KMS-11 (cell line): Measurements from ENCODE around the gene C4orf54.

ENCODE experiments used
- H2AFZ ChIP-seq: fragments of 200-600 bp; sonication (generic); 2 replicates; pipeline ENCODE4 v1.6.1; 2016; ENCODE audit warnings: antibody characterized with exemption, mixed run types, low read depth
- H3K27ac ChIP-seq: fragments of 200-600 bp; sonication (generic); 2 replicates; pipeline ENCODE4 v1.6.1; 2016; ENCODE audit warnings: mild to moderate bottlenecking, mixed run types
- H3K27me3 ChIP-seq: fragments of 200-600 bp; sonication (generic); 2 replicates; pipeline ENCODE4 v1.6.1; 2017; ENCODE audit warnings: mild to moderate bottlenecking, low read depth, mixed run types, moderate library complexity; ENCODE audit not compliant: insufficient read depth
- H3K36me3 ChIP-seq: fragments of 200-600 bp; sonication (generic); 2 replicates; pipeline ENCODE4 v1.6.1; 2017; ENCODE audit warnings: mild to moderate bottlenecking, mixed run types; ENCODE audit not compliant: insufficient read depth
- H3K4me1 ChIP-seq: fragments of 200-600 bp; sonication (generic); 2 replicates; pipeline ENCODE4 v1.6.1; 2016; ENCODE audit warnings: mild to moderate bottlenecking, low read depth, mixed run types; ENCODE audit not compliant: poor library complexity, severe bottlenecking
- H3K4me2 ChIP-seq: fragments of 200-600 bp; sonication (generic); 2 replicates; pipeline ENCODE4 v1.7.0; 2016; ENCODE audit warnings: mild to moderate bottlenecking, mixed run types
- H3K4me3 ChIP-seq: fragments of 200-600 bp; sonication (generic); IDR thresholded peaks from 2 replicates; pipeline ENCODE4 v1.6.1; 2017; ENCODE audit warnings: low read depth, low read length, mixed read lengths; ENCODE audit not compliant: insufficient read depth
- H3K79me2 ChIP-seq: fragments of 200-600 bp; sonication (generic); 2 replicates; pipeline ENCODE4 v1.6.1; 2016; ENCODE audit warnings: low read depth, mixed run types; ENCODE audit not compliant: insufficient read depth
- H3K9ac ChIP-seq: fragments of 200-600 bp; sonication (generic); 2 replicates; pipeline ENCODE4 v1.6.1; 2016; ENCODE audit warnings: mild to moderate bottlenecking, mixed run types
- H4K20me1 ChIP-seq: fragments of 200-600 bp; sonication (generic); 2 replicates; pipeline ENCODE4 v1.6.1; 2016; ENCODE audit warnings: mild to moderate bottlenecking, mixed run types; ENCODE audit not compliant: insufficient read depth
- TF ChIP-seq, protein P1 (sequence below): fragments of 200-600 bp; sonication (generic); conservative IDR thresholded peaks from 2 replicates; pipeline ENCODE4 v1.6.1; 2017; ENCODE audit warnings: low read depth, mild to moderate bottlenecking, antibody characterized with exemption, low read length, moderate library complexity, mixed read lengths

Gene C4orf54

DNA sequence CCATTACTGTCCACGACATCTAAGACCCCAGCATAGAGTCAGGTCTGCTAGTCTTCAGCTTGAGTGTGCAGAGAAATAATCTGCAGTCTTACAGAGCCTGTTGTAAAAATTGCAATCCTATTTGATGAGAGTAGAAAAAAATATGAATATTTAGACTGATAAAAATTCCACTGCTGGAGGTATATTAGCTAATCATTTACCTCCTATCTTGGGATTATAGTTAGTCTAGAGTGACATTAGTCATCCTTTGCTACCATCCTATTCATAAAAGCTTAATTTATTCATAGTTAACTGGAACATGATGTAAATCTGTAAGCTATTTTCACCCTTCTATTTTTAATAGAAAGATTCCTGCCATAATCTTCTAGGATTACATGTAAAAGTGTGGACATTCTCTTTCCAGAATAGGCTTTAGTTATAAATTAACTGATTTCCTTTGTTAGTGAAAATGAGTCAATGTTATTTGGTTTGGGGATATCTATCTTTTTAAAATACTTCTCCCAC, 26.7 kb downstream of the C4orf54 start:
- no peak overlapping the region for H3K4me3 ChIP-seq
- no peak overlapping the region for H3K9ac ChIP-seq
- TF ChIP-seq, protein P1, sequence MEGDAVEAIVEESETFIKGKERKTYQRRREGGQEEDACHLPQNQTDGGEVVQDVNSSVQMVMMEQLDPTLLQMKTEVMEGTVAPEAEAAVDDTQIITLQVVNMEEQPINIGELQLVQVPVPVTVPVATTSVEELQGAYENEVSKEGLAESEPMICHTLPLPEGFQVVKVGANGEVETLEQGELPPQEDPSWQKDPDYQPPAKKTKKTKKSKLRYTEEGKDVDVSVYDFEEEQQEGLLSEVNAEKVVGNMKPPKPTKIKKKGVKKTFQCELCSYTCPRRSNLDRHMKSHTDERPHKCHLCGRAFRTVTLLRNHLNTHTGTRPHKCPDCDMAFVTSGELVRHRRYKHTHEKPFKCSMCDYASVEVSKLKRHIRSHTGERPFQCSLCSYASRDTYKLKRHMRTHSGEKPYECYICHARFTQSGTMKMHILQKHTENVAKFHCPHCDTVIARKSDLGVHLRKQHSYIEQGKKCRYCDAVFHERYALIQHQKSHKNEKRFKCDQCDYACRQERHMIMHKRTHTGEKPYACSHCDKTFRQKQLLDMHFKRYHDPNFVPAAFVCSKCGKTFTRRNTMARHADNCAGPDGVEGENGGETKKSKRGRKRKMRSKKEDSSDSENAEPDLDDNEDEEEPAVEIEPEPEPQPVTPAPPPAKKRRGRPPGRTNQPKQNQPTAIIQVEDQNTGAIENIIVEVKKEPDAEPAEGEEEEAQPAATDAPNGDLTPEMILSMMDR = no peak
- H3K36me3 ChIP-seq = no peaks in the 10 kb centered on the region
- no peaks in the 10 kb centered on the region for H3K27me3 ChIP-seq
- no peaks in the 10 kb centered on the region for H3K79me2 ChIP-seq
- H4K20me1 ChIP-seq = no peaks in the 10 kb centered on the region
- peaks cover 10% of the 10 kb centered on the region for H3K4me1 ChIP-seq
- H2AFZ ChIP-seq = no peak overlapping the region
- H3K4me2 ChIP-seq = no peak overlapping the region
- H3K27ac ChIP-seq = no peak overlapping the region

DNA sequence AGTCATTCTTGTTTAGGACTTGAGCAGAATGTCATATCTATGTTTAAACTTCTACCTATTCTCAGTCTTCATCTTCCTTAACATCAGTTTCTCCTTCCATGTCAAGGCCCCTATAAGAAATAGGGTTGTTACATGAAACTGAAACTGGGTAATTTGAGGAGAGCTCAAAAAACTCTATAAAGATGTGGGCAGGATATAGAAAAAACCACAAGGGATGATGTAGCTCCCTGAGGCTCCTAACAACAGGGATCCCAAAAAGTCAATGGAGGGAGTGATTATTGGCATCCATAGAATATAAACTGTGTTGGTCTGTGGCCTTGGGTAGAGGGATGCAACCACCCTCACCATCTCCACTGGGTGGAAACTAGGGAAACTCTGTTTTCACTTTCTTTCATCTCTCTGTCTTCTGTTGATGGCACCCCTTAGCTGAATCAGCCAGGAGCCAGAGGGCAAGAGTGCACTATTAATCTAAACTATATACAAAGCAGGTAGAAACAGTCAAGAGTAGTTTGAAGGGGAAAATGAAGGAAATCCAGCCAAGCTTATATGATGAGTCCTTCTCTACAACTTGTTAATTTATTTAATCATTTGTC, 27.6 kb downstream of the C4orf54 start:
- Histone ChIP-seq H3K27ac (no peak overlapping the region), H3K36me3 (no peaks in the 10 kb centered on the region), H3K4me1 (peaks cover 15% of the 10 kb centered on the region), H3K27me3 (no peaks in the 10 kb centered on the region), H3K4me3 (no peak overlapping the region), H2AFZ (no peak overlapping the region), H3K9ac (no peak overlapping the region), H4K20me1 (no peaks in the 10 kb centered on the region), H3K79me2 (no peaks in the 10 kb centered on the region), H3K4me2 (no peak overlapping the region)
- TF ChIP-seq, protein P1 = no peak

DNA sequence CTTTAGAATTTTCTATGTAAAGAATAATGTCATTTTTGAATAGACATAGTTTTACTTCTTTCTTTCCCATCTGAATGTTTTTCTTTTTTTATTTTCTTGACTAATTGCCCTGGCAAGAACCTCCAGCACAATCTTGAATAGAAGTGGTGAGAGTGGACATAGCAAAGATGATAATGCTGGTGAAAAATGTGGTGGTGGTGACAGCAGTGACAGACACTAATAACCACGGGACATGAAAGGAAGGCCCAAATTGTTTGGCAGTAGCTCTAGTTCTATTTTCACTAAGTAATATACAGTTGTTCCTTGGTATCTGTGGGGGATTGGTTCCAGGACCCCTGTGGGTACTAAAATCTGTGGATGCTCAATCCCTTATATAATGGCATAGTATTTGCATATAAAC, 29.6 kb downstream of the C4orf54 start:
- Histone ChIP-seq H4K20me1 (no peaks in the 10 kb centered on the region), H3K4me3 (no peak overlapping the region), H2AFZ (no peak overlapping the region), H3K27ac (no peak overlapping the region), H3K4me2 (no peak overlapping the region), H3K36me3 (no peaks in the 10 kb centered on the region), H3K79me2 (no peaks in the 10 kb centered on the region), H3K9ac (no peak overlapping the region), H3K4me1 (peaks cover 32% of the 10 kb centered on the region), H3K27me3 (no peaks in the 10 kb centered on the region)
- TF ChIP-seq, protein P1 = no peak

DNA sequence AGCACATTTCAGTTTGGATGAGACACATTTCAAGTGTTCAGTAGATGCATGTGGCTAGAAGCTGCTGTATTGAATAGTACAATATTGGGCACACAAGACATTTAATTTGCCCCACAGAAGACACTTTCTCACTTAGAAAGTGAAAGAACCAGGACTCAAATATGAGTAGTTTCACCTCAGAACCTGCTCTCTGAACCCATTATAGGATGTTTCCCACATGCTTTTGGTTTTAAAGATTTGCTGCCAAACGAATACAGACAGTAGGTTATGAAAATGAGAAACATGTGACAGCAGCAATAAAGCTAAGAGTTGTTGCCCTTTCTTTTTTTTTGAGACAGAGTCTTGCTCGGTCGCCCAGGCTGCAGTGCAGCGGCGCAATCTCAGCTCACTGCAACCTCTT, 32.3 kb downstream of the C4orf54 start:
- no peak overlapping the region for H3K4me3 ChIP-seq
- H3K4me2 ChIP-seq = no peak overlapping the region
- H4K20me1 ChIP-seq = no peaks in the 10 kb centered on the region
- TF ChIP-seq, protein P1 = no peak
- no peaks in the 10 kb centered on the region for H3K27me3 ChIP-seq
- H3K9ac ChIP-seq = no peak overlapping the region
- H3K27ac ChIP-seq = no peak overlapping the region
- H3K4me1 ChIP-seq = peaks cover 31% of the 10 kb centered on the region
- H2AFZ ChIP-seq = no peak overlapping the region
- no peaks in the 10 kb centered on the region for H3K79me2 ChIP-seq
- H3K36me3 ChIP-seq = no peaks in the 10 kb centered on the region
